ENCODE measurements around the gene SMAD3. TPM values are rescaled to one million over a fixed set of nuclear protein-coding genes. Genes with fewer than 3 reads are reported as not detected.

The SMAD3 gene
- total RNA-seq, 1 donor from 2014 or later, result 17.1 TPM

GRCh38 chr15:67216859-67217258 lies 151.5 kb downstream of the SMAD3 start:
- DNase-seq (ENCODE audit: low spot score) (no peak), ATAC-seq (no peak)

GRCh38 chr15:67218428-67218827 lies 153.0 kb downstream of the SMAD3 start:
- no peak for DNase-seq (ENCODE audit: low spot score)
- no peak for ATAC-seq

GRCh38 chr15:67219288-67219687 lies 153.9 kb downstream of the SMAD3 start:
- ATAC-seq (no peak), DNase-seq (ENCODE audit: low spot score) (no peak)

DNA sequence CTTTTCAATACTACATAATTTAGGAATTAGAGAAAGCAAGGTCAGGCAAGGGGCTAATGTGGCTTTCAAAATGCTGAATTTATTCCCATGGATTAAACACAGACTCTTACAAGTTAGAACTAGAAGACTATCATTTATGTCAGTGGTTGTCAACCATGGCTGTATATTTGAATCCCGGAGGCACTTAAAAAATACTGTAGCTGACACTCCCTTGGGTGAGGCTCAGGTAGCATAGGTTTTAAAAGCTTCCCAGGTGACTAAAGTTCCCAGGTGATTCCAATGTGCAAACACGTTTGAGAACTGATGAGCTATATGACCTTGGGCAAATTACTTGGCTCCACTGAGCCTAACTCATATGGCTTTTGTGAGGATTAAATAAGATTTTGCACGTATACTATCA lies 159.5 kb downstream of the SMAD3 start:
- ATAC-seq (no peak), DNase-seq (ENCODE audit: low spot score) (no peak)

GRCh38 chr15:67225336-67225735 lies 159.9 kb downstream of the SMAD3 start:
- ATAC-seq (no peak), DNase-seq (ENCODE audit: low spot score) (no peak)

- DNase-seq (ENCODE audit: low spot score) (no peak), ATAC-seq (no peak)
These were observed 162.0 kb downstream of the SMAD3 start for GRCh38 chr15:67227431-67227830.

DNA sequence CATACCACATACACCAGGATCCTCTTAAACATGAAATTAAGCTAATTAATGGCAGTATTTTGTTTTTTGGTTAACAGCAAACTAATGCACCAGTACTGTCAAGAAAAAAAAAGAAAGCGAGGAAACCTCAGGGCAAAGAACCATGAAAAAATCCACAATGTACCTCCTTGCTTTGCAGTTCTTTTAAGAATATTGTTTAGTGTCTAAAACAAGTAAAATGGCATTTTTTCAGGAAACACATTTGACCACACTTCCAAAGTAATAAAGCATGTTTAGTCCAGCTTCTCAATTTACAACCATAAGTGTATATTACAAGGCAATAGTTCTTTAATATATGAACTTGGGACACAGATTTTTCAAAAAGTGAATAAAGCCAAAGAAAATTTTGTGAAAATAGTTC lies 162.4 kb downstream of the SMAD3 start:
- DNase-seq (ENCODE audit: low spot score), result no peak
- ATAC-seq, result no peak

GRCh38 chr15:67228286-67228685 lies 162.9 kb downstream of the SMAD3 start:
- DNase-seq (ENCODE audit: low spot score) (no peak), ATAC-seq (no peak)

DNA sequence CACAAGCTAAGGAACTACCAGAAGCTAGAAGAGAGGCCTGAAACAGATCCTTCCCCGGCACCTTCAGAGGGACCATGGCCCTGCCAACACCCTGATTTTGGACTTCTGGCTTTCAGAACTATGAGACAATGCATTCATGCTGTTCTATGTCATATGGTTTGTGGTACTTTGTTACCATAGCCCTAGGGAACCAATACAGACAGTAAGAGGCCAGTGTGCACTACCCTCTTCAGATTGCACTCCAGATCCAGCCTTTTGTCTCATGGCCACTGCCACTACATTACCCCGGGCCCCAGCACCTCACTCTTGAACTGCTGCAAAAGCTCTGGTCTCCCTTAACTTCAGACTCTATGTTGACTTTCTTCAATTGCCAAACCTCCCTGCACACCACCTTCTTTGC lies 165.1 kb downstream of the SMAD3 start:
- DNase-seq (ENCODE audit: low spot score) (no peak), ATAC-seq (no peak)

- peak; percentile 29 for ATAC-seq
- no peak for DNase-seq (ENCODE audit: low spot score)
These were observed 167.2 kb downstream of the SMAD3 start for GRCh38 chr15:67232591-67232990.

DNA sequence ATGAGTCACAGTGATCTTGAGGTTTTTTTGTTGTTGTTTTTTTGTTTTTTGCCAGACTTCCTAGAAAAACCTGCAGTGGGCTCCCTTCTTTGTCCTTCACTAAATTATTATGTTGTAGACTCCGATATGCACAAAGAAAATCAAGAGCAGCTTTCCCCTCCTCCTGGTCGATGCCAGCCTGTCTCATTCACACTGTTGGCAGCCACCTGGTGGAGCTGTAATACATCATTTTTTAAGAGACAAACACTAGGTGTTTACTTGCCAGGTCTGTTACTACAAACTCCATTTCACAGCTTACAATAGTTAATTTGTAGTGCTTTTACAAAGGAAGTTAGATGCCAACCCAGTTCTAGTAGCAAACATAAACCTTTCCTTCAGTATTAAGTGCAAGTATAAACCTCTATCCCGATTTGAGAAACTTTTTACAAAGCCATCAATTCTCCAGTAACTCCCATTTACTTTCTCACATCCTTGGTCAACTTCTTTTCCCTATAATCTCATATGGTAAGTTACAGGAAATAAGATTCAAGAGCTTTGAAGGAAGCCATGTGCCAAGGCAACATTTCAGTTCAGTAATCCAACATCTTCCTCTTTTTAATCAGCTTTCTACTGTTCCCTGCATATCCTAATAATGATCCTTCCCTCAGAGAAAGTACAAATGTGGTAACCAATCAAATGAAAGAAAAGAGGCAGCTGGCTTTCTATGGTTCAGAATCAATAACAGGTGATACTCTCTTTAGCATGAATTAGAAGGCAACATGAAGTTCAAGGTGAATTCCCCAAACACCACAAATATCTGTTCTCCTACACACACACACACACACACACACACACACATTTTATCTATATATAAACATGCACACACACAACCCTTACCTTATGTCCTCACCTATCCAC lies 175.1 kb downstream of the SMAD3 start:
- peak; percentile 95 for ATAC-seq
- no peak for DNase-seq (ENCODE audit: low spot score)

GRCh38 chr15:67241132-67241855 lies 175.9 kb downstream of the SMAD3 start:
- DNase-seq (ENCODE audit: low spot score) (no peak), ATAC-seq (no peak)

DNA sequence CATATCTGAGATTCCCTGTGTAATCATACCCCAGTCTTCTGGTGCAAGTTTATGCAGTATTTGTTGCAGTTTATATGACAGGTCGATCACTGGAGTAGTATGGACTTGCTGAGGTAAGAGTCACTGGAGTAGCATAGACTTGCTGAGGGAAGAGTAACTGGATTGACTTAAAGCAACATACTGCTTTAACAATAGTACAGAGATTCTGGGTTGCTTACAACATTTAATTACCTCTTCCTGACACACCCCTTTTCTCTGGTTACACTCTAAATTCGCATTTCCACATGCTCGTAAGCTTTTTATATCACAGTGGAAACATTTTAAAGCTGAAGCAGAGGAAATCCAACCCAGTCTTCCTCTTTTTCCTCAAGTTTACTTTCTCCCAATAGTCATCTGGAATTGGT lies 177.3 kb downstream of the SMAD3 start:
- ATAC-seq (no peak), DNase-seq (ENCODE audit: low spot score) (no peak)

Other genes starting within 250 kb of the SMAD3 start
- 12.4 TPM for gene AAGAB, start 189.1 kb downstream of the SMAD3 start, total RNA-seq
- gene IQCH, start 189.2 kb downstream of the SMAD3 start, total RNA-seq, result 1.4 TPM